B cell (primary cell): ENCODE data around the gene PTGDR2. TPM values are rescaled to one million over a fixed set of nuclear protein-coding genes. Genes with fewer than 3 reads are reported as not detected.

Experiments
- ATAC-seq: fragments of 200-7000 bp; cut with Tn5 transposase; one replicate; pipeline ENCODE4 v1.10.0; 2021; ENCODE audit warnings: low read depth, mild to moderate bottlenecking, moderate number of reproducible peaks, moderate library complexity
- CTCF ChIA-PET: fragments of 350-600 bp; sonication (Branson Sonifier 250); formaldehyde crosslinking; loops from one replicate; lab custom pipeline; 2021; ENCODE audit warnings: antibody characterized with exemption, inconsistent platforms; lab: Charles Lee
- POLR2A ChIA-PET: fragments of 350-600 bp; sonication (Branson Sonifier 250); formaldehyde crosslinking; loops from one replicate; lab custom pipeline; 2021; ENCODE audit warnings: antibody characterized with exemption; lab: Charles Lee
- DNase-seq: peaks from one replicate; pipeline ENCODE4 v3.0.0; 2013
- H2AFZ ChIP-seq: 2 replicates; pipeline ENCODE4 v1.6.1; 2012; ENCODE audit warnings: mild to moderate bottlenecking, low read depth, low read length; ENCODE audit not compliant: insufficient read depth, poor library complexity, severe bottlenecking
- H3K27ac ChIP-seq, 2 donors: 1 replicate in 1 of 2; 2 replicates in 1 of 2; pipeline ENCODE4 v1.5.1; 2012 to 2013; ENCODE audit warnings: low read length in 2 of 2, mild to moderate bottlenecking in 2 of 2, moderate library complexity in 1 of 2
- H3K27me3 ChIP-seq, 4 experiments: fragments of 200-600 bp in 1 of 4; sonication (generic) in 1 of 4; replicated peaks in 1 of 4; 1 replicate in 2 of 4; 2 replicates in 2 of 4; pipeline versions ENCODE4 v1.6.1 to v1.7.0; 2013 to 2016; ENCODE audit warnings: low read length in 3 of 4, mild to moderate bottlenecking in 2 of 4, mixed read lengths in 1 of 4, moderate library complexity in 1 of 4; ENCODE audit not compliant: insufficient read depth in 4 of 4, control insufficient read depth in 3 of 4; ENCODE audit errors: control extremely low read depth in 1 of 4
- H3K36me3 ChIP-seq, 2 experiments: replicated peaks in 1 of 2; 1 replicate in 1 of 2; 2 replicates in 1 of 2; pipeline versions ENCODE4 v1.6.1 to v1.7.1; 2013; ENCODE audit warnings: low read length in 1 of 2; ENCODE audit not compliant: insufficient read depth in 2 of 2, control insufficient read depth in 1 of 2; ENCODE audit errors: control extremely low read depth in 1 of 2, extremely low read depth in 1 of 2
- H3K4me1 ChIP-seq, 2 donors: fragments of 200-600 bp in 1 of 2; sonication (generic) in 1 of 2; 1 replicate in 1 of 2; 2 replicates in 1 of 2; pipeline versions ENCODE4 v1.5.1 to v1.6.1; 2013 to 2017; ENCODE audit warnings: low read length in 2 of 2; ENCODE audit not compliant: control insufficient read depth in 2 of 2, insufficient read depth in 2 of 2
- H3K4me2 ChIP-seq: replicated peaks from 2 replicates; pipeline ENCODE3; 2012; ENCODE audit warnings: mild to moderate bottlenecking, low read depth, low read length; ENCODE audit not compliant: poor library complexity, severe bottlenecking
- H3K4me3 ChIP-seq, 5 experiments: fragments of 200-600 bp in 1 of 5; sonication (generic) in 1 of 5; 1 replicate in 3 of 5; 2 replicates in 2 of 5; pipeline versions ENCODE4 v1.5.1 to v1.7.0; 2011 to 2016; ENCODE audit warnings: low read length in 4 of 5, mild to moderate bottlenecking in 4 of 5, low read depth in 2 of 5, control low read depth in 1 of 5, moderate library complexity in 1 of 5; ENCODE audit not compliant: insufficient read depth in 1 of 5; ENCODE audit errors: control extremely low read depth in 1 of 5, extremely low read depth in 1 of 5
- H3K79me2 ChIP-seq: fragments of 200-600 bp; sonication (generic); one replicate; pipeline ENCODE4 v1.6.0; 2016; ENCODE audit warnings: low read length; ENCODE audit not compliant: control insufficient read depth, insufficient read depth
- H3K9ac ChIP-seq: fragments of 200-600 bp; sonication (generic); 2 replicates; pipeline ENCODE4 v1.6.1; 2017; ENCODE audit warnings: mild to moderate bottlenecking, low read length, moderate library complexity
- H3K9me3 ChIP-seq, 3 donors: one replicate each; pipeline versions ENCODE4 v1.6.1 to v1.7.1; 2013; ENCODE audit warnings: low read length in 2 of 3; ENCODE audit not compliant: control insufficient read depth in 2 of 3, insufficient read depth in 1 of 3; ENCODE audit errors: control extremely low read depth in 1 of 3
- H4K20me1 ChIP-seq: 2 replicates; pipeline ENCODE4 v1.6.0; 2012; ENCODE audit warnings: mild to moderate bottlenecking, low read length; ENCODE audit not compliant: insufficient read depth, control insufficient read depth, poor library complexity, severe bottlenecking
- H3K27ac Mint-ChIP-seq: one replicate; pipeline ENCODE4 v1.8.0; 2021; ENCODE audit warnings: mixed read lengths
- H3K27me3 Mint-ChIP-seq: one replicate; pipeline ENCODE4 v1.8.0; 2021; ENCODE audit warnings: mixed read lengths
- H3K4me1 Mint-ChIP-seq: one replicate; pipeline ENCODE4 v1.8.0; 2021; ENCODE audit warnings: mixed read lengths
- H3K4me3 Mint-ChIP-seq: one replicate; pipeline ENCODE4 v1.8.0; 2021; ENCODE audit warnings: mixed read lengths
- H3K9me3 Mint-ChIP-seq: one replicate; pipeline ENCODE4 v1.8.0; 2022; ENCODE audit warnings: mixed read lengths; ENCODE audit not compliant: insufficient read depth
- CTCF ChIP-seq: fragments of 200-600 bp; IDR thresholded peaks from one replicate; pipeline ENCODE4 v1.8.0; 2022; ENCODE audit warnings: antibody characterized with exemption, mild to moderate bottlenecking
- EZH2 ChIP-seq: IDR thresholded peaks from 2 replicates; pipeline ENCODE4 v1.6.1; 2012; ENCODE audit warnings: borderline replicate concordance, low read depth, mild to moderate bottlenecking, moderate library complexity, low read length; ENCODE audit not compliant: insufficient read depth, poor library complexity, severe bottlenecking
- WGBS: methylation state at CpG from one replicate; pipeline ENCODE4 v1.1.5; 2013; ENCODE audit warnings: missing lambda C conversion rate; ENCODE audit not compliant: insufficient coverage; 5-methylcytosine and 5-hydroxymethylcytosine counted together
- intact Hi-C: fragments of 100-400 bp; cut with micrococcal nuclease; formaldehyde crosslinking; loops from one replicate; pipeline ENCODE4 v1.10.0; 2022
- polyA plus RNA-seq: library from polyadenylated mRNA; depleted of rRNA; stranded (reverse); fragments of >200 nt; gene quantifications from 2 replicates; pipeline ENCODE4 v1.2.3, GENCODE V29; 2012
- total RNA-seq, 2 donors: library from RNA; stranded (reverse); fragments of 120-200 nt in 1 of 2; gene quantifications; 1 replicate in 1 of 2; 2 replicates in 1 of 2; pipeline versions ENCODE4 v1.2.3 to v1.2.4, GENCODE V29; 2013 to 2022

PTGDR2 gene
- total and polyA plus RNA-seq, 2 donors (not counting 1 experiment from before 2014, with no cell fraction given): 0.03 TPM; not detected in 1

DNA sequence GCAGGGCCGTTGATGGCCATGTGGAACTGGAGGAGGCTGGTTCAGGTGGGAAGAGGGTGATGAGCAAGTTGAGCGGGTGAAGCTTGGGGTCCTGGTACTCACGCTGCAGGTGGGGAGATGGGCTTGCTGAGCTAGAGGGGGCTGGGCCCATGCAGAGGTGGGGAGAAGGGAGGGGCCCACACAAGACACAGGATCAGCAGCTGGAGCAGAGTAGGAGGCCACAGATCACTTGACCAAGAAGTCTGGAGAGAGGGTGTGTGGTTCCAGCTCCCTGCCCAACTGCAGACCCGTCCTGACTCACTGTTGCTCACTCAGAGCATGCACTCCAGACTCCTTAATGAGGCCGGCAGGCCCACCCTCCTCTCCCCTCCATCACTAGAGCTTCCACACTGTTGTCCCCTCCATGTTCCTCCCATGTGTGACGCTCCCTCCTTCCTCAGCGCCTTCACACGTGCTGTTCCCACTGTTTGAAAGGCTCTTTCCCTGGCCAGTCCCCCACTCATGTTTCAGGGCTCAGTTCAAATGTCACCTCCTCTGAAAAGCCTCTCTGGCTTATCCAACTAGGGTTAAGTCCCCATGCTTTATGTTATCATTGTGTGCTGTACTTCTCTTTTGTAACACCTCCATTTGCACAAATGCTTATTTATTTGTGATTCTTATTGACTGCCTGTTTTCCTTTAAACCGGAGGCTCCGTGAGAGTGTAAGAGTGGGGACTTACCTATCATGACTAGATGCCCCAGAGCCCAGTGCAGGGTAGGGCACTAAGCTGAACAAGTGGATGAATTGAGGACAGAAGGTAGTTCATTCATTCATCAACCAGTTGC, 11.5 kb downstream of the PTGDR2 start:
- Histone ChIP-seq H3K4me3 (peak overlapping the region in 1 of 5 experiments; percentile 88), H2AFZ (no peak overlapping the region), H3K36me3 (peaks cover 0 to 17% of the 10 kb centered on the region in 2 experiments), H3K4me2 (peak overlapping the region; percentile 89), H4K20me1 (no peaks in the 10 kb centered on the region), H3K79me2 (peaks cover 34% of the 10 kb centered on the region), H3K9me3 (no peaks in the 10 kb centered on the region), H3K4me1 (peaks cover 32 to 33% of the 10 kb centered on the region in 2 donors), H3K9ac (peak overlapping the region; percentile 90), H3K27me3 (no peaks in the 10 kb centered on the region), H3K27ac (no peak overlapping the region)
- Mint-ChIP-seq H3K27me3 (no peaks in the 10 kb centered on the region), H3K27ac (peak overlapping the region; percentile 52), H3K4me1 (peaks cover 48% of the 10 kb centered on the region), H3K4me3 (peak overlapping the region; percentile 93), H3K9me3 (no peaks in the 10 kb centered on the region)
- no peak for DNase-seq
- no peak for TF ChIP-seq EZH2
- no peak for TF ChIP-seq CTCF
- CTCF ChIA-PET: interaction anchor here (1.2 to 4.8 kb wide), 3 partner anchors 13 to 57 kb away, joined by 3 to 27 read pairs (median 7); no protein-coding TSS in a partner anchor
- intact Hi-C loops: loop anchor here (5.0 kb wide), 3 partner anchors 108 to 583 kb away; partner anchors contain the start of genes CPSF7, DDB1, SLC15A3 and TKFC
- WGBS: 71% methylated on average over 7 of the region's 10 CpGs
- no peak for ATAC-seq
- POLR2A ChIA-PET: no interaction called here
